Lung (tissue), 12 donors: ENCODE measurements around the gene BRAT1. TPM values are rescaled to one million over a fixed set of nuclear protein-coding genes. Genes with fewer than 3 reads are reported as not detected.

ENCODE experiments used
- ATAC-seq: fragments of 200-7000 bp; cut with Tn5 transposase; one replicate; pipeline ENCODE4 v1.9.1; 2020; ENCODE audit warnings: moderate number of reproducible peaks; ENCODE audit not compliant: insufficient read depth, low FRiP score
- DNase-seq, 3 donors: peaks; one replicate each; pipeline ENCODE4 v3.0.0-alpha.2; 2013 to 2017
- H3K27ac ChIP-seq, 2 donors: one replicate each; pipeline ENCODE4 v1.5.1; 2013; ENCODE audit warnings: mild to moderate bottlenecking in 2 of 2, moderate library complexity in 2 of 2, control low read depth in 1 of 2, inconsistent platforms in 1 of 2, low read depth in 1 of 2, low read length in 1 of 2
- H3K27me3 ChIP-seq, 3 donors: one replicate each; pipeline ENCODE4 v1.5.1; 2013; ENCODE audit warnings: low read length in 2 of 3; ENCODE audit not compliant: control insufficient read depth in 3 of 3, insufficient read depth in 3 of 3
- H3K36me3 ChIP-seq, 4 donors: one replicate each; pipeline ENCODE4 v1.5.1; 2013; ENCODE audit warnings: low read length in 4 of 4, mild to moderate bottlenecking in 1 of 4, moderate library complexity in 1 of 4; ENCODE audit not compliant: control insufficient read depth in 4 of 4, insufficient read depth in 4 of 4
- H3K4me1 ChIP-seq, 5 donors: one replicate each; pipeline ENCODE4 v1.5.1; 2013; ENCODE audit warnings: low read length in 5 of 5, mild to moderate bottlenecking in 2 of 5, moderate library complexity in 1 of 5; ENCODE audit not compliant: control insufficient read depth in 5 of 5, insufficient read depth in 5 of 5
- H3K4me3 ChIP-seq: one replicate; pipeline ENCODE4 v1.5.1; 2013; ENCODE audit warnings: mild to moderate bottlenecking, control low read depth, moderate library complexity
- H3K9ac ChIP-seq, 2 donors: one replicate each; pipeline ENCODE4 v1.5.1; 2013; ENCODE audit warnings: low read length in 2 of 2, control low read depth in 1 of 2; ENCODE audit not compliant: insufficient read depth in 1 of 2
- H3K9me3 ChIP-seq, 4 donors: one replicate each; pipeline ENCODE4 v1.5.1; 2013; ENCODE audit warnings: low read length in 3 of 4, mild to moderate bottlenecking in 1 of 4, moderate library complexity in 1 of 4; ENCODE audit not compliant: control insufficient read depth in 4 of 4, insufficient read depth in 3 of 4
- WGBS, 2 donors: extraction: QIAGEN DNeasy Blood & Tissue Kit; methylation state at CpG; one replicate each; pipeline ENCODE4 v1.1.7; 2013; 5-methylcytosine and 5-hydroxymethylcytosine counted together
- polyA plus RNA-seq, 2 donors: library from polyadenylated mRNA; stranded (reverse); fragments of 200-250 nt; gene quantifications; one replicate each; pipeline ENCODE4 v1.2.1, GENCODE V29; 2013
- total RNA-seq, 2 donors: library from RNA; depleted of rRNA in 1 of 2; stranded (reverse); fragments of >200 nt in 1 of 2; gene quantifications; one replicate each; pipeline ENCODE4 v1.2.1, GENCODE V29; 2014 to 2021
- TF ChIP-seq, protein P1 (sequence below): IDR thresholded peaks from 2 replicates; pipeline ENCODE4 v1.5.1; 2012; ENCODE audit warnings: mild to moderate bottlenecking; ENCODE audit errors: control extremely low read depth, extremely low read depth
- donor health status: control.
- donor health status: control.
- donor health status: Bipolar disorder and iron deficiency.
- donor health status: healthy.
- donor health status: DM: yes; HTN: yes; CAD: no.

Gene BRAT1
- total and polyA plus RNA-seq, 4 donors, result 23.2 to 30.4 (median 29.1) TPM

DNA sequence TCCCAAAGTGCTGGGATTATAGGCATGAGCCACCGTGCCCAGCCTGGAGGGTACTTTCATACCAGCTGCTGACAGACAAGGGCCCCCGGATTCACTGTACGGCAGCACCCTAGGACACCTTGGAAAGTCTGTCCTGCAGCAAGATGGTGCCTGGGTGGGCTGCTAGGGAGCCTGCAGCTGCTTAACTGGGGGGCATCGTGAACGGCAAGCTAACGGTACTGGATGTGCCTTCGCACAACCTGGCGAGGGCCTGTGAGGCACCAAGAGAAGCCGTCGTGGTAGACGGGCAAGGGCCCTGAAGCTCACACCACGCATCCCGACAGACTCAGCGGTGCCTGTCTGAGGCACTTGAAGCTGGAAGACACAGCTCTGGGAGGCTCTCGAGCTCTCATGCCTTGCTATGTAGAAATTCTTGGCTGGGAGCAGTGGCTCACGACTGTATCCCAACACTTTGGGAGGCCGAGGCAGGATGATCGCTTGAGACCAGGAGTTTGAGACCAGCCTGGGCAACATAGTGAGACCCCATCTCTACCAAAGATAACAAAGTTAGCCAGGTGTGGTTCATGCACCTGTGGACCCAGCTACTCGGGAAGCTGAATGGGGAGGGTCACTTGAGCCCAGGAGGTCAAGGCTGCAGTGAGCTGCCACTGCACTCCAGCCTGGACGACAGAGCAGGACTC lies 9.4 kb downstream of the BRAT1 start:
- TF ChIP-seq, protein P1, sequence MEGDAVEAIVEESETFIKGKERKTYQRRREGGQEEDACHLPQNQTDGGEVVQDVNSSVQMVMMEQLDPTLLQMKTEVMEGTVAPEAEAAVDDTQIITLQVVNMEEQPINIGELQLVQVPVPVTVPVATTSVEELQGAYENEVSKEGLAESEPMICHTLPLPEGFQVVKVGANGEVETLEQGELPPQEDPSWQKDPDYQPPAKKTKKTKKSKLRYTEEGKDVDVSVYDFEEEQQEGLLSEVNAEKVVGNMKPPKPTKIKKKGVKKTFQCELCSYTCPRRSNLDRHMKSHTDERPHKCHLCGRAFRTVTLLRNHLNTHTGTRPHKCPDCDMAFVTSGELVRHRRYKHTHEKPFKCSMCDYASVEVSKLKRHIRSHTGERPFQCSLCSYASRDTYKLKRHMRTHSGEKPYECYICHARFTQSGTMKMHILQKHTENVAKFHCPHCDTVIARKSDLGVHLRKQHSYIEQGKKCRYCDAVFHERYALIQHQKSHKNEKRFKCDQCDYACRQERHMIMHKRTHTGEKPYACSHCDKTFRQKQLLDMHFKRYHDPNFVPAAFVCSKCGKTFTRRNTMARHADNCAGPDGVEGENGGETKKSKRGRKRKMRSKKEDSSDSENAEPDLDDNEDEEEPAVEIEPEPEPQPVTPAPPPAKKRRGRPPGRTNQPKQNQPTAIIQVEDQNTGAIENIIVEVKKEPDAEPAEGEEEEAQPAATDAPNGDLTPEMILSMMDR, result no peak
- WGBS, 2 donors, result 95% methylated on average over 20 of the region's 20 CpGs
- ATAC-seq (no peak), DNase-seq (no peak)
- Histone ChIP-seq H3K36me3 (peaks cover 0 to 57% (median 23%) of the 10 kb centered on the region in 4 donors), H3K9me3 (no peaks in the 10 kb centered on the region), H3K27me3 (no peaks in the 10 kb centered on the region), H3K27ac (no peak overlapping the region), H3K4me3 (no peak overlapping the region), H3K4me1 (no peaks in the 10 kb centered on the region), H3K9ac (no peak overlapping the region)

DNA sequence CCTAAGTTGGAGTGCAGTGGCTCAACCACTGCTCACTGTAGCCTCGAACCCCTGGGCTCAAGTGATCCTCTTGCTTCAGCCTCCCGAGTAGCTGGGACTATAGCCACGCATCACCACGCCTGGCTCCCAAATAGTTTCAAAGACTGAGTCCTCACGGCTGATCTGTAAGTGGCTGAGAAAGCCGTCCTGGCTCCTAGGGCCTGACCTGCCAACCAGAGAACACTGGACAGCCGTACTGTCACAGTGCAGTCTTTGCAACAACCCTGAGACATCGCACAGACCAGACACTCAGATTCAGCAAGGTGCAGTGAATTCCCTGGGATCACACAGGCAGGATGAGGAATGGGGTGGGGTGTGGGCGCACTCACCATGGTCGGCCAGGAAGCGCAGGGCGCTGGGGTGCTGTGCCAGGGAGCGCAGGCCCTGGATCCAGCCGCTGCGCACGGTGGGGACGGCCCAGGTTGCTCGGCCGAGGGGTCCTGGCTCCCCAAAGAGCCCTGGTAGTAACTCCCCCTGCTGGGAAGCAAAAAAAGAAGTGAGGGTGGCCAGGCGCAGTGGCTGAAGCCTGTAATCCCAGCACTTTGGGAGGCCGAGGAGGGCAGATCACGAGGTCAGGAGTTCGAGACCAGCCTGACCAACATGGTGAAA lies 10.7 kb downstream of the BRAT1 start:
- no peak overlapping the region for H3K27ac ChIP-seq

DNA sequence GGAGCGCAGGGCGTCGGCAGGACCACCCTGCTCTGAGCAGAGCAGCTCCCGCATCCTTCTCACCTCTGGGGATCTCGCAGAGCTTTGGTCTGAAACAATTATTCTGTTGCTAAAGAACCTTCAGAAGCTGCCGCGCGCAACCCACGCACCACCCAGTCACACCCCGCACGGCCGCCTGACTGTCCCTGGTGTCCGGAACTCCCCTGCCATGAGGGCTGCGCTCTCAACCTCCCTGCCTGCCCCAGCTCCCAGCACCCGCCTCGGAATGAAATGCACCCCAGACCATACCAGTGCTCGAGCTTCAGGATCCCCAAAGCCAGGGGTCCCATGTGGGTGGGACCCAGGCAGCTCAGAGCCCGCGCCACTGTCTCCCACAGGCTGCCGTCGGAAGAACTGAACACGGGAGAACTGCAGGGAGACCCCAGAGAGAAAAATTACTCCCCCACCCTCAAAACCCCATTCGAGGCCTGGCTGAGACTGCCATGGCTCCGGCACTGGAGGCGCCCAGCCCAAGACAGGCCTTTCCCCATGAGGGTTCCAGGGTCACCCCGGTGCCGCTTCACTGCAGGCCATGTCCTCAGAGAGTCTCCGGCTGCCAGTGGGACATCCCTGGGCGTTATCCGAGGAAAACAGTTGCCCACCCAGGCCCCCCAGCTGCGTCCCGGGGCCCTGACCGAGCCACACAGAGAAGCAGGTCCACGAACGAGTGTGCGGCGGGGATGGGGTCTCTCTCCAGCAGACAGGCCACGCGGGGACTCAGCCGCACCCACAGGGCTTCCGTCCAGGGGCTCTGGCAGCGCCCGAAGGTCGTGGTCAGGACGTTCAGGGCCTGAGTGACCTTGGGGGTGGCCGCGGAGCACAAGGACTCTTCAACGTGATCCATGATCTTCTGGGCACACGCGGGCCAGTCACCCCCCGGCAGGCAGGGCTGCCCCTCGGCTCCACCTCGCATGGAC lies 12.1 kb downstream of the BRAT1 start:
- no peak overlapping the region for H3K27ac ChIP-seq
- peaks cover 3 to 74% (median 29%) of the 10 kb centered on the region in 4 donors for H3K36me3 ChIP-seq
- H3K4me3 ChIP-seq, result no peak overlapping the region
- TF ChIP-seq, protein P1, result no peak
- no peaks in the 10 kb centered on the region for H3K4me1 ChIP-seq
- H3K27me3 ChIP-seq, result no peaks in the 10 kb centered on the region
- no peak overlapping the region for H3K9ac ChIP-seq
- ATAC-seq (no peak), DNase-seq (no peak)
- H3K9me3 ChIP-seq, result peaks cover 0 to 2% (median 0%) of the 10 kb centered on the region in 4 donors
- 95% methylated on average over 53 of the region's 53 CpGs for WGBS, 2 donors

More for the DNA sequence above, 10.7 kb downstream of the BRAT1 start:
- Histone ChIP-seq H3K4me3 (no peak overlapping the region), H3K9ac (no peak overlapping the region), H3K27me3 (no peaks in the 10 kb centered on the region), H3K4me1 (no peaks in the 10 kb centered on the region), H3K9me3 (no peaks in the 10 kb centered on the region), H3K36me3 (peaks cover 0 to 63% (median 21%) of the 10 kb centered on the region in 4 donors)
- 95 to 98% methylated on average over 23 of the region's 23 CpGs for WGBS, 2 donors
- no peak for DNase-seq
- TF ChIP-seq, protein P1, result no peak
- ATAC-seq, result no peak
